Measurements from ENCODE around the gene TECR. TPM values are rescaled to one million over a fixed set of nuclear protein-coding genes. Genes with fewer than 3 reads are reported as not detected.

The TECR gene
- polyA plus RNA-seq, 1 donor from 2014 or later: 31.4 TPM

DNA sequence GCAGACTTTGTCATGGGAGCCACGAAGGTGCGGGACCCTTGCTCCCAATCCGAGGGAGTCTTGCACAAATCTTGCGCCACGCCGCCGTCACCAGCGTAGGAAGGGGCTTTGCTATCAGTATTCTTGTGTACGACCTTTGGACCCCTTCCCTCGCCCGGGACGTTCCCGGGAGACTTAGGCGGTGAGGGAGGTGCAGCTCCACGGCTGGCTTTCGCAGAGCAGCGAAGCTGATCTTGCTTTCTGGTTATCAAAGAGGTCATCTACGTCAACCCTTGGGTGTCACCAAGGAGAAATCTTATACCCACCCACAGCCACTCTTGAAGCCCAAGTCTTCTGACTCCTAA is 583 bp downstream of the TECR start:
- Histone ChIP-seq H3K9me2 (ENCODE audit: insufficient read depth, low read length) (no peaks in the 10 kb centered on the region), H3K27me3 (ENCODE audit: insufficient read depth, low read depth, low read length) (no peaks in the 10 kb centered on the region), H3K4me3 (ENCODE audit: low read length) (peak overlapping the region; percentile 82), H3K79me2 (replicated peaks; ENCODE audit: insufficient read depth, low read length) (peaks cover 18% of the 10 kb centered on the region), H3K4me2 (ENCODE audit: low read length) (peak overlapping the region; percentile 93), H3K9ac (ENCODE audit: low read length) (peak overlapping the region; percentile 60), H3F3A (ENCODE audit: insufficient read depth, low read length, poor library complexity, severe bottlenecking) (no peaks in the 10 kb centered on the region), H3K27ac (ENCODE audit: low read length) (peak overlapping the region; percentile 70), H3K36me3 (ENCODE audit: insufficient read depth, low read length) (no peaks in the 10 kb centered on the region), H2AFZ (ENCODE audit: low read depth, low read length) (peak overlapping the region; percentile 29), H3K9me3 (ENCODE audit: low read length) (no peaks in the 10 kb centered on the region), H4K20me1 (ENCODE audit: insufficient read depth) (no peaks in the 10 kb centered on the region)
- TF ChIP-seq EZH2 (IDR thresholded peaks at IDR 0.05; ENCODE audit: borderline replicate concordance, insufficient read depth, low read length, poor library complexity, severe bottlenecking) (no peak), MXI1 (conservative IDR thresholded peaks at IDR 0.05; ENCODE audit: poor library complexity, severe bottlenecking) (peak; percentile 68)

DNA sequence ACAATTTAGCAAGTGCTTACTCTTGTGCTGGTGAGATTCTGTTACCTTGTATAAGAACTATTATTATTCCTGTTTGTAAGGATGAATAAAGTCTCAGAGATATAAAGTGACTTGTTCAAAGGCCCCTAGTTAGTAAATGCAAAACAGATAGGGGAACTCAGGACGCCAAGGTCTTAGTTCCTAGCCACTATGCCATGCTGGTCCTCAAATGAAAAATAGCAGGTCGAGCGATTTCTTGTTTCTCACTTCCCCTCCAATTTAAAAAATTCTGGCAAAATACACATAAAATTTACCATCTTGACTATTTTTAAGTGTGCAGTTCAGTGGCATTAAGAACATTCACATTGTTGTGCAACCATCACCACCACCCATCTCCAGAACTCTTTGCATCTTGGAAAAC is 1.1 kb downstream of the TECR start:
- Histone ChIP-seq H3F3A (ENCODE audit: insufficient read depth, low read length, poor library complexity, severe bottlenecking) (no peaks in the 10 kb centered on the region), H3K4me2 (ENCODE audit: low read length) (peak overlapping the region; percentile 93), H3K79me2 (replicated peaks; ENCODE audit: insufficient read depth, low read length) (peaks cover 18% of the 10 kb centered on the region), H3K27ac (ENCODE audit: low read length) (peak overlapping the region; percentile 70), H3K9ac (ENCODE audit: low read length) (peak overlapping the region; percentile 60), H3K36me3 (ENCODE audit: insufficient read depth, low read length) (no peaks in the 10 kb centered on the region), H3K9me2 (ENCODE audit: insufficient read depth, low read length) (no peaks in the 10 kb centered on the region), H2AFZ (ENCODE audit: low read depth, low read length) (no peak overlapping the region), H3K27me3 (ENCODE audit: insufficient read depth, low read depth, low read length) (no peaks in the 10 kb centered on the region), H3K9me3 (ENCODE audit: low read length) (no peaks in the 10 kb centered on the region), H4K20me1 (ENCODE audit: insufficient read depth) (no peaks in the 10 kb centered on the region), H3K4me3 (ENCODE audit: low read length) (peak overlapping the region; percentile 82)
- no peak for TF ChIP-seq SMC3 (conservative IDR thresholded peaks at IDR 0.05; ENCODE audit: poor library complexity)
- TF ChIP-seq EP300 (conservative IDR thresholded peaks at IDR 0.05; ENCODE audit: poor library complexity, severe bottlenecking): no peak
- TF ChIP-seq, protein P1, sequence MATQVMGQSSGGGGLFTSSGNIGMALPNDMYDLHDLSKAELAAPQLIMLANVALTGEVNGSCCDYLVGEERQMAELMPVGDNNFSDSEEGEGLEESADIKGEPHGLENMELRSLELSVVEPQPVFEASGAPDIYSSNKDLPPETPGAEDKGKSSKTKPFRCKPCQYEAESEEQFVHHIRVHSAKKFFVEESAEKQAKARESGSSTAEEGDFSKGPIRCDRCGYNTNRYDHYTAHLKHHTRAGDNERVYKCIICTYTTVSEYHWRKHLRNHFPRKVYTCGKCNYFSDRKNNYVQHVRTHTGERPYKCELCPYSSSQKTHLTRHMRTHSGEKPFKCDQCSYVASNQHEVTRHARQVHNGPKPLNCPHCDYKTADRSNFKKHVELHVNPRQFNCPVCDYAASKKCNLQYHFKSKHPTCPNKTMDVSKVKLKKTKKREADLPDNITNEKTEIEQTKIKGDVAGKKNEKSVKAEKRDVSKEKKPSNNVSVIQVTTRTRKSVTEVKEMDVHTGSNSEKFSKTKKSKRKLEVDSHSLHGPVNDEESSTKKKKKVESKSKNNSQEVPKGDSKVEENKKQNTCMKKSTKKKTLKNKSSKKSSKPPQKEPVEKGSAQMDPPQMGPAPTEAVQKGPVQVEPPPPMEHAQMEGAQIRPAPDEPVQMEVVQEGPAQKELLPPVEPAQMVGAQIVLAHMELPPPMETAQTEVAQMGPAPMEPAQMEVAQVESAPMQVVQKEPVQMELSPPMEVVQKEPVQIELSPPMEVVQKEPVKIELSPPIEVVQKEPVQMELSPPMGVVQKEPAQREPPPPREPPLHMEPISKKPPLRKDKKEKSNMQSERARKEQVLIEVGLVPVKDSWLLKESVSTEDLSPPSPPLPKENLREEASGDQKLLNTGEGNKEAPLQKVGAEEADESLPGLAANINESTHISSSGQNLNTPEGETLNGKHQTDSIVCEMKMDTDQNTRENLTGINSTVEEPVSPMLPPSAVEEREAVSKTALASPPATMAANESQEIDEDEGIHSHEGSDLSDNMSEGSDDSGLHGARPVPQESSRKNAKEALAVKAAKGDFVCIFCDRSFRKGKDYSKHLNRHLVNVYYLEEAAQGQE (IDR thresholded peaks at IDR 0.05; ENCODE audit: borderline replicate concordance): no peak
- no peak for TF ChIP-seq TAF1 (IDR thresholded peaks at IDR 0.05; ENCODE audit: low read depth)
- TF ChIP-seq POLR2AphosphoS5 (IDR thresholded peaks at IDR 0.05): no peak
- TF ChIP-seq EZH2 (IDR thresholded peaks at IDR 0.05; ENCODE audit: borderline replicate concordance, insufficient read depth, low read length, poor library complexity, severe bottlenecking): no peak
- TF ChIP-seq RAD21 (conservative IDR thresholded peaks at IDR 0.05): no peak
- TF ChIP-seq, protein P2, sequence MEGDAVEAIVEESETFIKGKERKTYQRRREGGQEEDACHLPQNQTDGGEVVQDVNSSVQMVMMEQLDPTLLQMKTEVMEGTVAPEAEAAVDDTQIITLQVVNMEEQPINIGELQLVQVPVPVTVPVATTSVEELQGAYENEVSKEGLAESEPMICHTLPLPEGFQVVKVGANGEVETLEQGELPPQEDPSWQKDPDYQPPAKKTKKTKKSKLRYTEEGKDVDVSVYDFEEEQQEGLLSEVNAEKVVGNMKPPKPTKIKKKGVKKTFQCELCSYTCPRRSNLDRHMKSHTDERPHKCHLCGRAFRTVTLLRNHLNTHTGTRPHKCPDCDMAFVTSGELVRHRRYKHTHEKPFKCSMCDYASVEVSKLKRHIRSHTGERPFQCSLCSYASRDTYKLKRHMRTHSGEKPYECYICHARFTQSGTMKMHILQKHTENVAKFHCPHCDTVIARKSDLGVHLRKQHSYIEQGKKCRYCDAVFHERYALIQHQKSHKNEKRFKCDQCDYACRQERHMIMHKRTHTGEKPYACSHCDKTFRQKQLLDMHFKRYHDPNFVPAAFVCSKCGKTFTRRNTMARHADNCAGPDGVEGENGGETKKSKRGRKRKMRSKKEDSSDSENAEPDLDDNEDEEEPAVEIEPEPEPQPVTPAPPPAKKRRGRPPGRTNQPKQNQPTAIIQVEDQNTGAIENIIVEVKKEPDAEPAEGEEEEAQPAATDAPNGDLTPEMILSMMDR (IDR thresholded peaks at IDR 0.05; ENCODE audit: poor library complexity, severe bottlenecking): no peak
- no peak for TF ChIP-seq MXI1 (conservative IDR thresholded peaks at IDR 0.05; ENCODE audit: poor library complexity, severe bottlenecking)

DNA sequence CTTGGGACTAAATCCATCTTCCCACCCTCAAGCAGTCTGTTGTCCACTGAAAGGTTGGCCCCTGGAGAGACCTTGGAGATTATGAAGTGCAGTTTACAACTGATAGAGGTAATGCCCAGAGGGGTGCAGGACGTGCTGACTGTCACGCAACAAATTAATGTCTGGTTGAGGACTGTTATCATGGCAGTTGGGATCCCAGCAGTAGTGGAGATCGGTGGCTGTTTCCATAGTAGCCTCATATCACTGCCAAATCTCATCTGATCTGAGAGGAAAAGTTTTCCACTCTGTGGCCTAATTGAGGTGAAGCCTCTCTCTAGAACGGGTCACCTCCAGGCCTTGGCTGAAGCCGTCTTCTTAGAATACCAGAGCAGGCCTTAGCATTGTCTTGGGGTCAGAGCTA is 4.1 kb downstream of the TECR start:
- H3K27ac ChIP-seq (ENCODE audit: low read length): no peak overlapping the region

More for the DNA sequence above, 4.1 kb downstream of the TECR start:
- Histone ChIP-seq H3K4me2 (ENCODE audit: low read length) (no peak overlapping the region), H3F3A (ENCODE audit: insufficient read depth, low read length, poor library complexity, severe bottlenecking) (no peaks in the 10 kb centered on the region), H3K4me3 (ENCODE audit: low read length) (no peak overlapping the region), H3K79me2 (replicated peaks; ENCODE audit: insufficient read depth, low read length) (peaks cover 18% of the 10 kb centered on the region), H2AFZ (ENCODE audit: low read depth, low read length) (no peak overlapping the region), H3K9me3 (ENCODE audit: low read length) (no peaks in the 10 kb centered on the region), H4K20me1 (ENCODE audit: insufficient read depth) (no peaks in the 10 kb centered on the region), H3K27me3 (ENCODE audit: insufficient read depth, low read depth, low read length) (no peaks in the 10 kb centered on the region), H3K36me3 (ENCODE audit: insufficient read depth, low read length) (no peaks in the 10 kb centered on the region), H3K9ac (ENCODE audit: low read length) (no peak overlapping the region), H3K9me2 (ENCODE audit: insufficient read depth, low read length) (no peaks in the 10 kb centered on the region)
- TF ChIP-seq RAD21 (conservative IDR thresholded peaks at IDR 0.05) (no peak), TAF1 (IDR thresholded peaks at IDR 0.05; ENCODE audit: low read depth) (no peak), EZH2 (IDR thresholded peaks at IDR 0.05; ENCODE audit: borderline replicate concordance, insufficient read depth, low read length, poor library complexity, severe bottlenecking) (no peak), MXI1 (conservative IDR thresholded peaks at IDR 0.05; ENCODE audit: poor library complexity, severe bottlenecking) (no peak), EP300 (conservative IDR thresholded peaks at IDR 0.05; ENCODE audit: poor library complexity, severe bottlenecking) (no peak), SMC3 (conservative IDR thresholded peaks at IDR 0.05; ENCODE audit: poor library complexity) (no peak), POLR2AphosphoS5 (IDR thresholded peaks at IDR 0.05) (no peak)
- TF ChIP-seq, protein P2 (IDR thresholded peaks at IDR 0.05; ENCODE audit: poor library complexity, severe bottlenecking): no peak
- TF ChIP-seq, protein P1 (IDR thresholded peaks at IDR 0.05; ENCODE audit: borderline replicate concordance): no peak
